Rectal smooth muscle tissue (tissue), 1 donor: Measurements from ENCODE around the gene KCTD1.

Experiments
- H3K27ac ChIP-seq: one replicate; pipeline ENCODE4 v1.7.0; 2013; ENCODE audit warnings: low read depth, low read length, inconsistent platforms
- H3K27me3 ChIP-seq: one replicate; pipeline ENCODE4 v1.7.0; 2013; ENCODE audit warnings: low read length; ENCODE audit not compliant: control insufficient read depth, insufficient read depth
- H3K36me3 ChIP-seq: one replicate; pipeline ENCODE4 v1.7.0; 2013; ENCODE audit warnings: low read length; ENCODE audit not compliant: control insufficient read depth, insufficient read depth
- H3K4me1 ChIP-seq: one replicate; pipeline ENCODE4 v1.7.0; 2013; ENCODE audit warnings: low read length; ENCODE audit not compliant: control insufficient read depth, insufficient read depth
- H3K4me3 ChIP-seq: one replicate; pipeline ENCODE4 v1.7.0; 2013; ENCODE audit warnings: low read length
- H3K9ac ChIP-seq: one replicate; pipeline ENCODE4 v1.7.0; 2013; ENCODE audit warnings: low read length

KCTD1 gene

GRCh38 chr18:26545335-26546123 lies 2.8 kb downstream of the KCTD1 start:
- Histone ChIP-seq H3K27ac (no peak overlapping the region), H3K4me1 (peaks cover 4% of the 10 kb centered on the region), H3K27me3 (peaks cover 3% of the 10 kb centered on the region), H3K9ac (no peak overlapping the region), H3K4me3 (no peak overlapping the region), H3K36me3 (no peaks in the 10 kb centered on the region)

- H3K4me1 ChIP-seq = no peaks in the 10 kb centered on the region
- no peak overlapping the region for H3K4me3 ChIP-seq
- H3K9ac ChIP-seq = no peak overlapping the region
- H3K36me3 ChIP-seq = no peaks in the 10 kb centered on the region
- H3K27me3 ChIP-seq = no peaks in the 10 kb centered on the region
- no peak overlapping the region for H3K27ac ChIP-seq
Measured at GRCh38 chr18:26544451-26544850, 3.9 kb downstream of the KCTD1 start.

- Histone ChIP-seq H3K4me1 (no peaks in the 10 kb centered on the region), H3K27ac (no peak overlapping the region), H3K27me3 (no peaks in the 10 kb centered on the region), H3K4me3 (no peak overlapping the region), H3K36me3 (no peaks in the 10 kb centered on the region), H3K9ac (no peak overlapping the region)
Measured at GRCh38 chr18:26543373-26543772, 5.0 kb downstream of the KCTD1 start.

GRCh38 chr18:26540043-26540628 lies 8.2 kb downstream of the KCTD1 start:
- Histone ChIP-seq H3K9ac (no peak overlapping the region), H3K27me3 (no peaks in the 10 kb centered on the region), H3K36me3 (no peaks in the 10 kb centered on the region), H3K4me1 (no peaks in the 10 kb centered on the region), H3K27ac (no peak overlapping the region), H3K4me3 (no peak overlapping the region)

- no peak overlapping the region for H3K4me3 ChIP-seq
- no peaks in the 10 kb centered on the region for H3K4me1 ChIP-seq
- H3K27ac ChIP-seq = no peak overlapping the region
- H3K27me3 ChIP-seq = no peaks in the 10 kb centered on the region
- H3K9ac ChIP-seq = no peak overlapping the region
- H3K36me3 ChIP-seq = no peaks in the 10 kb centered on the region
Measured at GRCh38 chr18:26538524-26538923, 9.8 kb downstream of the KCTD1 start.

- no peak overlapping the region for H3K9ac ChIP-seq
- no peak overlapping the region for H3K27ac ChIP-seq
- no peaks in the 10 kb centered on the region for H3K27me3 ChIP-seq
- H3K4me1 ChIP-seq = no peaks in the 10 kb centered on the region
- H3K36me3 ChIP-seq = no peaks in the 10 kb centered on the region
- H3K4me3 ChIP-seq = no peak overlapping the region
Measured at GRCh38 chr18:26536664-26537063, 11.7 kb downstream of the KCTD1 start.

- Histone ChIP-seq H3K4me3 (no peak overlapping the region), H3K27me3 (no peaks in the 10 kb centered on the region), H3K36me3 (no peaks in the 10 kb centered on the region), H3K4me1 (no peaks in the 10 kb centered on the region), H3K9ac (no peak overlapping the region), H3K27ac (no peak overlapping the region)
Measured at GRCh38 chr18:26536032-26536431, 12.3 kb downstream of the KCTD1 start.

GRCh38 chr18:26535630-26536029 lies 12.7 kb downstream of the KCTD1 start:
- Histone ChIP-seq H3K27me3 (no peaks in the 10 kb centered on the region), H3K27ac (no peak overlapping the region)

GRCh38 chr18:26532367-26533340 lies 15.7 kb downstream of the KCTD1 start:
- H3K36me3 ChIP-seq = peaks cover 2% of the 10 kb centered on the region
- no peak overlapping the region for H3K9ac ChIP-seq
- H3K4me3 ChIP-seq = no peak overlapping the region
- H3K4me1 ChIP-seq = no peaks in the 10 kb centered on the region
- H3K27me3 ChIP-seq = no peaks in the 10 kb centered on the region
- no peak overlapping the region for H3K27ac ChIP-seq

More at GRCh38 chr18:26535630-26536029, 12.7 kb downstream of the KCTD1 start:
- Histone ChIP-seq H3K9ac (no peak overlapping the region), H3K4me3 (no peak overlapping the region), H3K4me1 (no peaks in the 10 kb centered on the region), H3K36me3 (no peaks in the 10 kb centered on the region)

- Histone ChIP-seq H3K27ac (no peak overlapping the region), H3K4me3 (no peak overlapping the region), H3K36me3 (peaks cover 2% of the 10 kb centered on the region), H3K9ac (no peak overlapping the region), H3K27me3 (no peaks in the 10 kb centered on the region), H3K4me1 (no peaks in the 10 kb centered on the region)
Measured at GRCh38 chr18:26531605-26532298, 16.6 kb downstream of the KCTD1 start.

- Histone ChIP-seq H3K36me3 (peaks cover 2% of the 10 kb centered on the region), H3K9ac (no peak overlapping the region), H3K27me3 (no peaks in the 10 kb centered on the region), H3K4me1 (no peaks in the 10 kb centered on the region), H3K4me3 (no peak overlapping the region), H3K27ac (no peak overlapping the region)
Measured at GRCh38 chr18:26526966-26527234, 21.5 kb downstream of the KCTD1 start.
